ENCODE data around the gene TM9SF1. TPM values are rescaled to one million over a fixed set of nuclear protein-coding genes. Genes with fewer than 3 reads are reported as not detected.

Gene TM9SF1
- total and polyA plus RNA-seq, 5 experiments from 2014 or later = 19.4 to 29.8 (median 23.1) TPM

Small RNA genes lying within 50 kb of the gene (microRNA-seq; reads per million reads assigned to microRNA genes)
- gene MIR7703 (ENCODE audit: borderline microRNAs expressed) = not detected

Other genes with a start within 250 kb of the TM9SF1 start
Only the 30 nearest of the 35 such genes appear.
- gene CARMIL3, start 143.4 kb downstream of the TM9SF1 start, total RNA-seq = under 1 TPM in 1 of 2 experiments, not detected in 1; 0.16 TPM
- under 1 TPM in 1 of 3 donors, not detected in 2; 0.03 TPM for gene CARMIL3, start 143.4 kb downstream of the TM9SF1 start, polyA plus RNA-seq
- not detected for gene CPNE6, start 123.9 kb downstream of the TM9SF1 start, total RNA-seq
- gene CPNE6, start 123.9 kb downstream of the TM9SF1 start, polyA plus RNA-seq = not detected
- 10 to 100 TPM; 16.5 to 17.4 TPM for gene PCK2, start 101.1 kb downstream of the TM9SF1 start, total RNA-seq
- gene PCK2, start 101.1 kb downstream of the TM9SF1 start, polyA plus RNA-seq = 10 to 100 TPM in 2 of 3 donors, 1 to 10 TPM in 1; 8.6 to 11.6 (median 11.3) TPM
- 10 to 100 TPM; 74.1 to 77.1 TPM for gene DCAF11, start 80.7 kb downstream of the TM9SF1 start, total RNA-seq
- 10 to 100 TPM; 68.0 to 83.8 (median 71.9) TPM for gene DCAF11, start 80.7 kb downstream of the TM9SF1 start, polyA plus RNA-seq
- gene NRL, start 80.5 kb downstream of the TM9SF1 start, total RNA-seq = 1 to 10 TPM; 2.7 to 3.4 TPM
- gene NRL, start 80.5 kb downstream of the TM9SF1 start, polyA plus RNA-seq = 1 to 10 TPM; 3.0 to 3.5 (median 3.1) TPM
- 1 to 10 TPM; 1.9 to 2.2 TPM for gene FITM1, start 64.8 kb downstream of the TM9SF1 start, total RNA-seq
- gene FITM1, start 64.8 kb downstream of the TM9SF1 start, polyA plus RNA-seq = under 1 TPM; 0.52 to 0.60 (median 0.52) TPM
- gene PSME1, start 59.2 kb downstream of the TM9SF1 start, total RNA-seq = 100 to 1,000 TPM; 202 to 203 TPM
- gene PSME1, start 59.2 kb downstream of the TM9SF1 start, polyA plus RNA-seq = 100 to 1,000 TPM; 681 to 767 (median 753) TPM
- gene EMC9, start 53.9 kb downstream of the TM9SF1 start, total RNA-seq = 10 to 100 TPM; 16.6 to 18.1 TPM
- 1 to 10 TPM; 7.5 to 9.4 (median 8.4) TPM for gene EMC9, start 53.9 kb downstream of the TM9SF1 start, polyA plus RNA-seq
- 100 to 1,000 TPM; 129 to 140 TPM for gene PSME2, start 48.8 kb downstream of the TM9SF1 start, total RNA-seq
- 100 to 1,000 TPM; 402 to 471 (median 463) TPM for gene PSME2, start 48.8 kb downstream of the TM9SF1 start, polyA plus RNA-seq
- 10 to 100 TPM; 85.7 to 91.4 TPM for gene RNF31, start 47.9 kb downstream of the TM9SF1 start, total RNA-seq
- gene RNF31, start 47.9 kb downstream of the TM9SF1 start, polyA plus RNA-seq = 10 to 100 TPM; 34.1 to 45.3 (median 37.6) TPM
- gene IRF9, start 34.2 kb downstream of the TM9SF1 start, total RNA-seq = 100 to 1,000 TPM; 109 to 116 TPM
- gene IRF9, start 34.2 kb downstream of the TM9SF1 start, polyA plus RNA-seq = 10 to 100 TPM; 46.6 to 68.6 (median 51.3) TPM
- gene REC8, start 23.4 kb downstream of the TM9SF1 start, total RNA-seq = 10 to 100 TPM; 33.7 to 39.2 TPM
- 10 to 100 TPM; 11.1 to 11.6 (median 11.2) TPM for gene REC8, start 23.4 kb downstream of the TM9SF1 start, polyA plus RNA-seq
- gene IPO4, start 6.6 kb downstream of the TM9SF1 start, total RNA-seq = 10 to 100 TPM; 24.4 to 24.8 TPM
- 10 to 100 TPM; 20.2 to 27.5 (median 21.1) TPM for gene IPO4, start 6.6 kb downstream of the TM9SF1 start, polyA plus RNA-seq
- 1 to 10 TPM in 1 of 2 experiments, under 1 TPM in 1; 0.30 to 1.1 TPM for gene TSSK4, start 10.3 kb upstream of the TM9SF1 start, total RNA-seq
- gene TSSK4, start 10.3 kb upstream of the TM9SF1 start, polyA plus RNA-seq = under 1 TPM; 0.79 to 0.95 (median 0.87) TPM
- gene CHMP4A, start 18.0 kb upstream of the TM9SF1 start, total RNA-seq = 100 to 1,000 TPM in 1 of 2 experiments, 10 to 100 TPM in 1; 99.4 to 107 TPM
- gene CHMP4A, start 18.0 kb upstream of the TM9SF1 start, polyA plus RNA-seq = 100 to 1,000 TPM; 133 to 144 (median 143) TPM
- gene MDP1, start 20.6 kb upstream of the TM9SF1 start, total RNA-seq = 10 to 100 TPM; 13.7 to 15.3 TPM
- gene MDP1, start 20.6 kb upstream of the TM9SF1 start, polyA plus RNA-seq = 10 to 100 TPM; 33.8 to 39.1 (median 34.5) TPM
- gene NEDD8, start 36.9 kb upstream of the TM9SF1 start, total RNA-seq = 100 to 1,000 TPM in 1 of 2 experiments, 10 to 100 TPM in 1; 96.8 to 107 TPM
- 100 to 1,000 TPM; 302 to 320 (median 319) TPM for gene NEDD8, start 36.9 kb upstream of the TM9SF1 start, polyA plus RNA-seq
- gene GMPR2, start 37.5 kb upstream of the TM9SF1 start, total RNA-seq = 10 to 100 TPM; 76.4 to 78.6 TPM
- gene GMPR2, start 37.5 kb upstream of the TM9SF1 start, polyA plus RNA-seq = 100 to 1,000 TPM in 1 of 3 donors, 10 to 100 TPM in 2; 79.7 to 111 (median 85.4) TPM
- gene TINF2, start 47.2 kb upstream of the TM9SF1 start, total RNA-seq = 100 to 1,000 TPM; 125 to 136 TPM
- gene TINF2, start 47.2 kb upstream of the TM9SF1 start, polyA plus RNA-seq = 100 to 1,000 TPM; 116 to 154 (median 150) TPM
- 1 to 10 TPM; 6.5 to 6.9 TPM for gene TGM1, start 67.7 kb upstream of the TM9SF1 start, total RNA-seq
- under 1 TPM in 1 of 3 donors, not detected in 2; 0.13 TPM for gene TGM1, start 67.7 kb upstream of the TM9SF1 start, polyA plus RNA-seq
- gene RABGGTA, start 76.2 kb upstream of the TM9SF1 start, total RNA-seq = 10 to 100 TPM; 43.3 to 46.5 TPM
- 10 to 100 TPM; 12.7 to 22.1 (median 20.4) TPM for gene RABGGTA, start 76.2 kb upstream of the TM9SF1 start, polyA plus RNA-seq
- gene DHRS1, start 104.3 kb upstream of the TM9SF1 start, total RNA-seq = 10 to 100 TPM; 27.5 to 34.2 TPM
- 10 to 100 TPM; 19.6 to 22.4 (median 20.8) TPM for gene DHRS1, start 104.3 kb upstream of the TM9SF1 start, polyA plus RNA-seq
- 10 to 100 TPM; 21.8 to 25.8 TPM for gene NOP9, start 104.4 kb upstream of the TM9SF1 start, total RNA-seq
- gene NOP9, start 104.4 kb upstream of the TM9SF1 start, polyA plus RNA-seq = 1 to 10 TPM; 1.3 to 2.2 (median 1.6) TPM
- 10 to 100 TPM; 12.2 to 15.5 TPM for gene CIDEB, start 112.5 kb upstream of the TM9SF1 start, total RNA-seq
- 10 to 100 TPM in 2 of 3 donors, 1 to 10 TPM in 1; 8.6 to 16.1 (median 13.2) TPM for gene CIDEB, start 112.5 kb upstream of the TM9SF1 start, polyA plus RNA-seq
- gene LTB4R2, start 114.7 kb upstream of the TM9SF1 start, total RNA-seq = 10 to 100 TPM; 12.5 to 13.0 TPM
- 1 to 10 TPM in 2 of 3 donors, under 1 TPM in 1; 0.93 to 3.5 (median 1.5) TPM for gene LTB4R2, start 114.7 kb upstream of the TM9SF1 start, polyA plus RNA-seq
- 10 to 100 TPM in 1 of 2 experiments, 1 to 10 TPM in 1; 9.6 to 10.1 TPM for gene LTB4R, start 116.1 kb upstream of the TM9SF1 start, total RNA-seq
- 1 to 10 TPM; 3.4 to 5.9 (median 4.5) TPM for gene LTB4R, start 116.1 kb upstream of the TM9SF1 start, polyA plus RNA-seq
- 1 to 10 TPM; 3.8 to 4.7 TPM for gene ADCY4, start 139.6 kb upstream of the TM9SF1 start, total RNA-seq
- gene ADCY4, start 139.6 kb upstream of the TM9SF1 start, polyA plus RNA-seq = under 1 TPM; 0.08 to 0.28 (median 0.24) TPM
- gene RIPK3, start 144.6 kb upstream of the TM9SF1 start, total RNA-seq = 10 to 100 TPM; 32.9 to 35.8 TPM
- 10 to 100 TPM in 1 of 3 donors, 1 to 10 TPM in 2; 5.3 to 11.1 (median 5.6) TPM for gene RIPK3, start 144.6 kb upstream of the TM9SF1 start, polyA plus RNA-seq
- gene NFATC4, start 172.7 kb upstream of the TM9SF1 start, total RNA-seq = not detected
- not detected for gene NFATC4, start 172.7 kb upstream of the TM9SF1 start, polyA plus RNA-seq
- under 1 TPM; 0.29 to 0.36 TPM for gene NYNRIN, start 203.6 kb upstream of the TM9SF1 start, total RNA-seq
- under 1 TPM in 1 of 3 donors, not detected in 2; 0.13 TPM for gene NYNRIN, start 203.6 kb upstream of the TM9SF1 start, polyA plus RNA-seq

Measured in naive thymus-derived CD8-positive, alpha-beta T cell (primary cell).